Astrocyte (in vitro differentiated cells and primary cell): ENCODE measurements around the gene CDRT4. TPM values are rescaled to one million over a fixed set of nuclear protein-coding genes. Genes with fewer than 3 reads are reported as not detected.

ENCODE experiments used
- DNase-seq: peaks from one replicate; pipeline ENCODE4 v3.0.0-alpha.2; 2010; ENCODE audit warnings: low read depth
- FAIRE-seq: peaks from 2 replicates; lab custom pipeline; 2011; peaks lifted over from hg19 to GRCh38; lab: Jason Lieb, UNC
- H2AFZ ChIP-seq: 2 replicates; pipeline ENCODE4 v1.6.0; 2012; ENCODE audit warnings: low read depth, low read length, inconsistent platforms
- H3K27ac ChIP-seq: 2 replicates; pipeline ENCODE4 v1.5.1; 2011; ENCODE audit warnings: low read depth, low read length, inconsistent platforms
- H3K27me3 ChIP-seq: 2 replicates; pipeline ENCODE4 v1.6.0; 2011; ENCODE audit warnings: low read length, inconsistent platforms; ENCODE audit not compliant: insufficient read depth
- H3K36me3 ChIP-seq: 2 replicates; pipeline ENCODE4 v1.5.1; 2011; ENCODE audit warnings: low read length, inconsistent platforms; ENCODE audit not compliant: insufficient read depth
- H3K4me1 ChIP-seq: 2 replicates; pipeline ENCODE4 v1.5.1; 2011; ENCODE audit warnings: low read length, inconsistent platforms; ENCODE audit not compliant: insufficient read depth
- H3K4me2 ChIP-seq: 2 replicates; pipeline ENCODE4 v1.6.0; 2012; ENCODE audit warnings: low read length, inconsistent platforms
- H3K4me3 ChIP-seq: 2 replicates; pipeline ENCODE4 v1.5.1; 2011; ENCODE audit warnings: low read depth, mild to moderate bottlenecking, low read length, inconsistent platforms; ENCODE audit not compliant: insufficient read depth
- H3K79me2 ChIP-seq: 2 replicates; pipeline ENCODE4 v1.6.0; 2012; ENCODE audit warnings: mild to moderate bottlenecking, low read length, inconsistent platforms; ENCODE audit not compliant: insufficient read depth
- H3K9ac ChIP-seq: 2 replicates; pipeline ENCODE4 v1.6.0; 2012; ENCODE audit warnings: mild to moderate bottlenecking, low read length, inconsistent platforms
- H3K9me3 ChIP-seq: 2 replicates; pipeline ENCODE4 v1.5.1; 2012; ENCODE audit warnings: low read depth, mild to moderate bottlenecking, low read length, inconsistent platforms; ENCODE audit not compliant: insufficient read depth
- H4K20me1 ChIP-seq: 2 replicates; pipeline ENCODE4 v1.6.0; 2012; ENCODE audit warnings: low read length, inconsistent platforms; ENCODE audit not compliant: insufficient read depth
- H3K27ac Mint-ChIP-seq: one replicate; pipeline ENCODE4 v1.8.0; 2021; ENCODE audit warnings: mild to moderate bottlenecking, mixed read lengths; ENCODE audit not compliant: unreplicated experiment
- H3K27me3 Mint-ChIP-seq: one replicate; pipeline ENCODE4 v1.8.0; 2021; ENCODE audit warnings: low read depth, mixed read lengths; ENCODE audit not compliant: unreplicated experiment
- H3K36me3 Mint-ChIP-seq: one replicate; pipeline ENCODE4 v1.8.0; 2021; ENCODE audit warnings: low read depth, mixed read lengths; ENCODE audit not compliant: unreplicated experiment
- H3K4me1 Mint-ChIP-seq: one replicate; pipeline ENCODE4 v1.8.0; 2021; ENCODE audit warnings: low read depth, mixed read lengths; ENCODE audit not compliant: unreplicated experiment
- H3K4me3 Mint-ChIP-seq: one replicate; pipeline ENCODE4 v1.8.0; 2021; ENCODE audit warnings: mild to moderate bottlenecking, moderate library complexity, mixed read lengths; ENCODE audit not compliant: unreplicated experiment
- H3K9me3 Mint-ChIP-seq: one replicate; pipeline ENCODE4 v1.8.0; 2021; ENCODE audit warnings: mild to moderate bottlenecking, mixed read lengths; ENCODE audit not compliant: unreplicated experiment
- EZH2 ChIP-seq: IDR thresholded peaks from 2 replicates; pipeline ENCODE4 v1.6.1; 2012; ENCODE audit warnings: mild to moderate bottlenecking, low read length, inconsistent platforms; ENCODE audit not compliant: insufficient read depth
- total RNA-seq: library from RNA; stranded (reverse); gene quantifications from 2 replicates; pipeline ENCODE4 v1.2.1, GENCODE V29; 2021
- TF ChIP-seq, protein P1 (sequence below): IDR thresholded peaks from 2 replicates; pipeline ENCODE4 v1.5.1; 2011; ENCODE audit warnings: low read depth, mild to moderate bottlenecking, inconsistent platforms, low read length, moderate library complexity; ENCODE audit not compliant: insufficient read depth

Gene CDRT4
- total RNA-seq, 1 donor from 2014 or later: 8.8 TPM

GRCh38 chr17:15408803-15409202 lies 58.6 kb downstream of the CDRT4 start:
- Histone ChIP-seq H4K20me1 (no peaks in the 10 kb centered on the region), H3K4me1 (peaks cover 24% of the 10 kb centered on the region), H3K36me3 (no peaks in the 10 kb centered on the region), H3K4me3 (no peak overlapping the region), H3K9me3 (no peaks in the 10 kb centered on the region), H2AFZ (no peak overlapping the region), H3K27me3 (no peaks in the 10 kb centered on the region), H3K79me2 (no peaks in the 10 kb centered on the region), H3K27ac (peak overlapping the region; percentile 79), H3K9ac (no peak overlapping the region), H3K4me2 (peak overlapping the region; percentile 79)
- TF ChIP-seq, protein P1, sequence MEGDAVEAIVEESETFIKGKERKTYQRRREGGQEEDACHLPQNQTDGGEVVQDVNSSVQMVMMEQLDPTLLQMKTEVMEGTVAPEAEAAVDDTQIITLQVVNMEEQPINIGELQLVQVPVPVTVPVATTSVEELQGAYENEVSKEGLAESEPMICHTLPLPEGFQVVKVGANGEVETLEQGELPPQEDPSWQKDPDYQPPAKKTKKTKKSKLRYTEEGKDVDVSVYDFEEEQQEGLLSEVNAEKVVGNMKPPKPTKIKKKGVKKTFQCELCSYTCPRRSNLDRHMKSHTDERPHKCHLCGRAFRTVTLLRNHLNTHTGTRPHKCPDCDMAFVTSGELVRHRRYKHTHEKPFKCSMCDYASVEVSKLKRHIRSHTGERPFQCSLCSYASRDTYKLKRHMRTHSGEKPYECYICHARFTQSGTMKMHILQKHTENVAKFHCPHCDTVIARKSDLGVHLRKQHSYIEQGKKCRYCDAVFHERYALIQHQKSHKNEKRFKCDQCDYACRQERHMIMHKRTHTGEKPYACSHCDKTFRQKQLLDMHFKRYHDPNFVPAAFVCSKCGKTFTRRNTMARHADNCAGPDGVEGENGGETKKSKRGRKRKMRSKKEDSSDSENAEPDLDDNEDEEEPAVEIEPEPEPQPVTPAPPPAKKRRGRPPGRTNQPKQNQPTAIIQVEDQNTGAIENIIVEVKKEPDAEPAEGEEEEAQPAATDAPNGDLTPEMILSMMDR: no peak
- Mint-ChIP-seq H3K27ac (no peak overlapping the region), H3K9me3 (no peaks in the 10 kb centered on the region), H3K27me3 (peaks cover 3% of the 10 kb centered on the region), H3K4me1 (peaks cover 41% of the 10 kb centered on the region), H3K4me3 (no peak overlapping the region), H3K36me3 (no peaks in the 10 kb centered on the region)
- FAIRE-seq (no peak), DNase-seq (no peak)

- Histone ChIP-seq H4K20me1 (no peaks in the 10 kb centered on the region), H3K27ac (no peak overlapping the region), H3K9me3 (no peaks in the 10 kb centered on the region), H3K4me2 (peak overlapping the region; percentile 49), H3K9ac (no peak overlapping the region), H3K79me2 (no peaks in the 10 kb centered on the region), H2AFZ (no peak overlapping the region), H3K4me1 (peaks cover 24% of the 10 kb centered on the region), H3K36me3 (no peaks in the 10 kb centered on the region), H3K4me3 (no peak overlapping the region), H3K27me3 (no peaks in the 10 kb centered on the region)
- no peak for TF ChIP-seq EZH2
- H3K27ac Mint-ChIP-seq: no peak overlapping the region
- no peak overlapping the region for H3K4me3 Mint-ChIP-seq
- H3K27me3 Mint-ChIP-seq: no peaks in the 10 kb centered on the region
- H3K9me3 Mint-ChIP-seq: no peaks in the 10 kb centered on the region
- DNase-seq: no peak
- H3K36me3 Mint-ChIP-seq: no peaks in the 10 kb centered on the region
- FAIRE-seq: no peak
- peaks cover 45% of the 10 kb centered on the region for H3K4me1 Mint-ChIP-seq
Observed at GRCh38 chr17:15406081-15406480, 61.3 kb downstream of the CDRT4 start.

- H3K9me3 Mint-ChIP-seq: no peaks in the 10 kb centered on the region
- no peak overlapping the region for H3K27ac ChIP-seq
- H3K36me3 Mint-ChIP-seq: no peaks in the 10 kb centered on the region
- H4K20me1 ChIP-seq: no peaks in the 10 kb centered on the region
- TF ChIP-seq, protein P1: no peak
- no peak for TF ChIP-seq EZH2
- peaks cover 42% of the 10 kb centered on the region for H3K4me1 Mint-ChIP-seq
- no peak overlapping the region for H3K4me3 Mint-ChIP-seq
- H3K27me3 ChIP-seq: no peaks in the 10 kb centered on the region
- no peaks in the 10 kb centered on the region for H3K27me3 Mint-ChIP-seq
- no peaks in the 10 kb centered on the region for H3K36me3 ChIP-seq
- H2AFZ ChIP-seq: no peak overlapping the region
- no peak overlapping the region for H3K4me3 ChIP-seq
- no peak overlapping the region for H3K27ac Mint-ChIP-seq
- H3K4me1 ChIP-seq: peaks cover 21% of the 10 kb centered on the region
- H3K9me3 ChIP-seq: no peaks in the 10 kb centered on the region
- DNase-seq: no peak
- H3K4me2 ChIP-seq: no peak overlapping the region
- no peaks in the 10 kb centered on the region for H3K79me2 ChIP-seq
- no peak overlapping the region for H3K9ac ChIP-seq
- FAIRE-seq: no peak
Observed at GRCh38 chr17:15405058-15405415, 62.4 kb downstream of the CDRT4 start.
